Putamen (tissue), 1 donor: Measurements from ENCODE around the gene PDZK1IP1.
"Not testable (repeated sequence)": the region's sequence is repeated elsewhere in the genome, so short reads cannot be mapped to it uniquely, and the experiment has no call there.

Source experiments
- DNase-seq: peaks from one replicate; pipeline ENCODE4 v3.0.0-alpha.2; 2016; ENCODE audit warnings: low spot score

The PDZK1IP1 gene

GRCh38 chr1:47196622-47197021 lies 6.8 kb upstream of the PDZK1IP1 start:
- no peak for DNase-seq

- DNase-seq: not testable (repeated sequence)
Measured at GRCh38 chr1:47195981-47196380, 6.1 kb upstream of the PDZK1IP1 start.

GRCh38 chr1:47194311-47194710 lies 4.5 kb upstream of the PDZK1IP1 start:
- DNase-seq: no peak

- DNase-seq: not testable (repeated sequence)
Measured at GRCh38 chr1:47193496-47193895, 3.7 kb upstream of the PDZK1IP1 start.

GRCh38 chr1:47192458-47193384 lies 2.9 kb upstream of the PDZK1IP1 start:
- DNase-seq: peak; percentile 34

GRCh38 chr1:47191940-47192457 lies 2.2 kb upstream of the PDZK1IP1 start:
- DNase-seq: no peak

GRCh38 chr1:47190857-47191256 lies 1.0 kb upstream of the PDZK1IP1 start:
- DNase-seq: no peak

- DNase-seq: no peak
Measured at GRCh38 chr1:47190509-47190855, 646 bp upstream of the PDZK1IP1 start.

- DNase-seq: no peak
Measured at GRCh38 chr1:47188791-47189785, 748 bp downstream of the PDZK1IP1 start.

- DNase-seq: no peak
Measured at GRCh38 chr1:47187926-47188250, 1.9 kb downstream of the PDZK1IP1 start.

- no peak for DNase-seq
Measured at GRCh38 chr1:47187231-47187925, 2.5 kb downstream of the PDZK1IP1 start.

- DNase-seq: no peak
Measured at GRCh38 chr1:47186267-47187185, 3.3 kb downstream of the PDZK1IP1 start.

- no peak for DNase-seq
Measured at GRCh38 chr1:47184822-47185677, 4.8 kb downstream of the PDZK1IP1 start.

GRCh38 chr1:47184090-47184821 lies 5.6 kb downstream of the PDZK1IP1 start:
- no peak for DNase-seq

- DNase-seq: no peak
Measured at GRCh38 chr1:47183308-47184089, 6.3 kb downstream of the PDZK1IP1 start.

GRCh38 chr1:47182676-47183235 lies 7.1 kb downstream of the PDZK1IP1 start:
- DNase-seq: no peak

- no peak for DNase-seq
Measured at GRCh38 chr1:47181955-47182675, 7.7 kb downstream of the PDZK1IP1 start.
